GM12891 (cell line): ENCODE data around the gene ZC3H12C.

Source experiments
- DNase-seq: peaks from one replicate; pipeline ENCODE4 v3.0.0; 2011; ENCODE audit warnings: low spot score; ENCODE audit not compliant: insufficient read length
- FAIRE-seq: peaks from 2 replicates; lab custom pipeline; 2011; peaks lifted over from hg19 to GRCh38; lab: Jason Lieb, UNC
- PAX5 ChIP-seq: IDR thresholded peaks from 2 replicates; pipeline ENCODE4 v1.6.1; 2011; ENCODE audit warnings: low read length, moderate library complexity, mild to moderate bottlenecking; ENCODE audit not compliant: insufficient read depth, severe bottlenecking
- POLR2A ChIP-seq: IDR thresholded peaks from 2 replicates; pipeline ENCODE4 v1.6.1; 2011; ENCODE audit warnings: low read depth, low read length, control low read depth
- POLR2AphosphoS5 ChIP-seq: IDR thresholded peaks from 2 replicates; pipeline ENCODE4 v1.6.1; 2011; ENCODE audit warnings: low read depth, low read length, control low read depth
- POU2F2 ChIP-seq: IDR thresholded peaks from 2 replicates; pipeline ENCODE4 v1.6.1; 2011; ENCODE audit warnings: low read depth, mild to moderate bottlenecking, control low read depth, low read length, moderate library complexity
- SPI1 ChIP-seq: IDR thresholded peaks from 2 replicates; pipeline ENCODE4 v1.6.1; 2011; ENCODE audit warnings: low read depth, low read length, control low read depth
- TAF1 ChIP-seq: IDR thresholded peaks from 2 replicates; pipeline ENCODE4 v1.6.1; 2011; ENCODE audit warnings: low read depth, low read length, control low read depth

Gene ZC3H12C

DNA sequence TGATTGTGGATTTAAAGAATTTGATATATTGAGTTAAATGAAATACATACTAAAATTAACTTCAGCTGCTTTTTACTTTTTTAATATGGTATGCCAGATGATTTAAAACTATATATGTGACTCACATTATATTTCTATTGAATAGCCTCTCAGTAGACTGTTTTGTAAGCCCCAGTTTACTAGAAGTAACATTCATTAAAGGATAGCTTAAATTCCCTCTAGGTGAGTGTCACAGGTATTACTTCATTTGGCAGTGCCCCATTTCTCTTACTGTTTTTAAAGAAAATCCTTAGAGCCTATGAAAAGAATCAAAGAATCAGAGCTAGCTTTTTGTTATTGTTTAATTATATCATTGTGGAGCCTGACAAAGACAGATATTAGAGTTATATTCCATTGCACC, 48.6 kb downstream of the ZC3H12C start:
- no peak for TF ChIP-seq POU2F2
- TF ChIP-seq SPI1 = no peak
- no peak for TF ChIP-seq TAF1
- TF ChIP-seq PAX5 = no peak
- TF ChIP-seq POLR2AphosphoS5 = no peak
- TF ChIP-seq POLR2A = no peak
- FAIRE-seq (no peak), DNase-seq (no peak)

DNA sequence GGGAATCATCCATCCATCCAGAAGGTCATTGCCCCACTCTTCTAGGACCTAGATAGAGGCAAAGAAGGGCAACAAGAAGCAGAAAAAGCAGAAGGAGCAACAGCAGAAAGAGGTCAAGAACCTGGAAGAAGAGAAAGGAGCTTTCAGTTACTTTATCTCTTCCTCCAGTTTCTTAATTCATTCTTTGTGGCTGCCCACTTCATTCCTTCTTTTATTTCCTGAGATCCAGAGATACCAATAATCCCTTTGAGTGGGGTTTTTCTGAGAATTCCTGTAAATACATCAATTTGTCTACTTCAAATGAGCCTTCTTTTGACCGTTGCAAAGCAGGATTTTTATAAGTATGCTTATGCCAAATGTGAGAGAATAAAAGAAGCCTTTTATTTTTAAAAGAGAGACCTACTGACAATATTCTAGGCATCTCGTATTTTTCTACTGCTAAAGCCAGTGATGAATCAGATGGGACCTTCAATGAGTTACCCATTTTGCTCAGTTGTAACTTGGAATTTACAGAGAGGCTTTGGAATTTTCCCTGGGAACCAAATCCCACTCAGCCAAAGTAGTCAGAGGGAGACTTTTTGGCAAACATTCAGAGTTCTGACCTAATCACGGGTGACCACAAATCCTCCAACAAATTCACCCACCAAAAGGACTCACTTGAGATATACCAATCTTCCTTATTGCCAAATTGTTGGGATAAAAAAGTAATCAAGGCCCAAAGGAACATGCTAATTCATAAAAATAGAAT, 54.9 kb downstream of the ZC3H12C start:
- no peak for FAIRE-seq
- no peak for TF ChIP-seq TAF1
- no peak for TF ChIP-seq POLR2AphosphoS5
- TF ChIP-seq POU2F2 = no peak
- no peak for TF ChIP-seq PAX5
- no peak for TF ChIP-seq POLR2A
- no peak for TF ChIP-seq SPI1
- DNase-seq = no peak

DNA sequence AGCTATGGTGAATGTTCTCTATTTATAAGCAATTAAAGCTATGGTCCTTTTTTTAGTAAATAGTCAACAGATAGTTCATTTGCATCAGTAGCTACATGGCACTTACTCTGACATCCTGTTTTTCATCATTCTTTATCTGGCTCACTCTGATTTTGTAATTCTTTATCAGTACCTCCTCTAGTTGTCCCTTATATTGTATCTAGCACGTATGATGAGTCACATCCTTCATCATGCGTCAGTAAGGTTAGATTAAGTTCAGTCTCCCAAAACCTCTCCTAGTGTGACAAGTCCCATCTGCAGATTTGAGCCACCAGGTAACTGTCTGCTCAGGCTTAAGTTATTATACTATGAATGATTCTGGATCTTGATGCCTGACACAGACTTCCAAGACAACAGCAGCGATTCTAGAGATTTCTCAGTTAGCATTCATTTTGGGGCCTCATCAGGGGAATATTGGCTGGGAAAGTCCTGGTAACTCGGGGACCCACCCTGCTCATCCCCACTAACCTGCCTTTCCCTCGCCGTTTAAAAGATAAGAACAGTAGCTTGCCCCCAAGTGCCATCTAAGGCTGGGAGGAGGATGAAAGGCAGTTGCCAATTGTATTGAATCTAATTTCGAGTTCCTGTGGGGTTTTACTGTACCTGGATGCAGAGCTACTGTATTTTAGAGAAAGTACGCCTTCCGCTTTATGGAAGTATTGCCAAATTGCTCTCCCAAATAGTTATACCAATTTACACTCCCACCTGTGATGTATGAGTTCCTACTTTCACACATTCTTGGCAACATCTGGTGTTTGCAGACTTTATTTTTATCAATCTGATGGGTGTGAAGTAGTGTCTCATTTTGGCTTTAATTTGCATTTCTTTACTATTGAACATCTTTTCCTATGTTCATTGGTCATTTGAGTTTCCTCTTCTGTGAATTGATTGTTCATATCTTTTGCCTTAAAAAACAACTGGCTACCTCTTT, 55.9 kb downstream of the ZC3H12C start:
- FAIRE-seq = peak; percentile 72
- no peak for DNase-seq
- TF ChIP-seq TAF1 = no peak
- no peak for TF ChIP-seq PAX5
- TF ChIP-seq SPI1 = no peak
- no peak for TF ChIP-seq POLR2A
- no peak for TF ChIP-seq POU2F2
- no peak for TF ChIP-seq POLR2AphosphoS5

DNA sequence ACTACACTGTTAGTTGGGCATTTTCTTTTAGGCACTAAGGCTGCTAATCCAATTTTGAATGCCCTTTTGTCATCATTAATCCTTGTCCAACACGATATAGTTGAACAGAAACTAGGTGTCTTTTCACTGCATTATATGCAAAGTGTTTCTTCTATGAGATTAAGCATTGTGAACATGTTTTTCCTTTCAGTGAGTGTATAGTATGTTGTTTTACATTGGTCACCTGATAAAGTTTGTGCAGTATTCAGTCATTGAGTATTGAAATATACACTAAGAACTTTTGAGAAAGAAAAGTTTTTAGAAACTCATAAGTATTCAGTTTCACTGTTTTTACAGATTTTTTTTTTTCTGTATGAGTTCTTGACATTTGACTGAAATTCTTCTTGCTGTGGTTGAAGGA, 59.0 kb downstream of the ZC3H12C start:
- no peak for FAIRE-seq
- TF ChIP-seq PAX5 (no peak), SPI1 (no peak), TAF1 (no peak), POLR2AphosphoS5 (no peak), POLR2A (no peak), POU2F2 (no peak)
- DNase-seq = no peak

GRCh38 chr11:110153474-110153873, 60.3 kb downstream of the ZC3H12C start:
- FAIRE-seq (no peak), DNase-seq (no peak)
- TF ChIP-seq SPI1 (no peak), POU2F2 (no peak), POLR2A (no peak), PAX5 (no peak), TAF1 (no peak), POLR2AphosphoS5 (no peak)

GRCh38 chr11:110156503-110156902, 63.3 kb downstream of the ZC3H12C start:
- FAIRE-seq = no peak

GRCh38 chr11:110158317-110159200, 65.4 kb downstream of the ZC3H12C start:
- DNase-seq (no peak), FAIRE-seq (peak; percentile 66)
- TF ChIP-seq POU2F2 (no peak), PAX5 (no peak), POLR2A (no peak), POLR2AphosphoS5 (no peak), TAF1 (no peak), SPI1 (no peak)

More at GRCh38 chr11:110156503-110156902, 63.3 kb downstream of the ZC3H12C start:
- DNase-seq = no peak
- TF ChIP-seq POLR2AphosphoS5 (no peak), POLR2A (no peak), TAF1 (no peak)

- FAIRE-seq (no peak), DNase-seq (no peak)
- TF ChIP-seq POLR2A (no peak), TAF1 (no peak), POLR2AphosphoS5 (no peak), SPI1 (no peak), PAX5 (no peak), POU2F2 (no peak)
Observed at GRCh38 chr11:110159476-110159875, 66.3 kb downstream of the ZC3H12C start.

DNA sequence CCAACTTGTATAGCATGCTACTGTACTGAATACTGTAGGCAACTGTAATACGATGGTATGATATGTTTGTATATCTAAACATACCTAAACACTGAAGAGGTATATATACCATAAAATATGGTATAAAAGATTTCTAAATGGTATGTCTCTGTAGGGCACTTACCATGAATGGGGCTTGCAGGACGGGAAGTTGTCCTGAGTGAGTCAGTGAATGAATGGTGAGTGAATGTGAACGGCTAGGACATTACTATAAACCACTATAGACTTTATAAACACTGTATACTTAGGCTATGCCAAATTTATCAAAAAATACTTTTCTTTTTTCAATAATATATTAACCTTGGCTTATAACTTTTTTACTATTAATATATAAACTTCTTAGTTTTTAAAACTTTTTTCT, 66.8 kb downstream of the ZC3H12C start:
- FAIRE-seq = no peak
- no peak for DNase-seq
- TF ChIP-seq POU2F2 (no peak), TAF1 (no peak), POLR2A (no peak), SPI1 (no peak), PAX5 (no peak), POLR2AphosphoS5 (no peak)
